ENCODE results near the gene LCE2C.

LCE2C gene

GRCh38 chr1:152643945-152644344, 31.1 kb upstream of the LCE2C start:
- Histone ChIP-seq H3K4me2 (ENCODE audit: low read length) (no peak overlapping the region), H3K27me3 (ENCODE audit: insufficient read depth, low read length) (no peaks in the 10 kb centered on the region), H3K79me1 (ENCODE audit: low read length) (no peaks in the 10 kb centered on the region), H2AK5ac (ENCODE audit: low read length) (no peak overlapping the region), H4K12ac (ENCODE audit: low read depth, low read length) (no peak overlapping the region), H4K91ac (ENCODE audit: low read depth, low read length) (no peak overlapping the region), H3K36me3 (ENCODE audit: control insufficient read depth in 1 of 2, insufficient read depth in 2 of 2, low read length in 2 of 2) (no peaks in the 10 kb centered on the region), H3K14ac (ENCODE audit: low read length) (no peak overlapping the region), H2AFZ (ENCODE audit: insufficient read depth, low read length, poor library complexity) (no peak overlapping the region), H3K4me3 (ENCODE audit: low read depth, low read length) (no peak overlapping the region), H2BK5ac (ENCODE audit: low read depth, low read length, poor library complexity) (no peak overlapping the region), H3K4ac (ENCODE audit: low read depth, low read length) (no peak overlapping the region), H4K8ac (ENCODE audit: low read depth, low read length) (no peak overlapping the region), H2BK120ac (ENCODE audit: insufficient read depth, low read length, poor library complexity) (no peak overlapping the region), H3K23ac (ENCODE audit: low read length) (no peak overlapping the region), H3K18ac (ENCODE audit: low read length) (no peak overlapping the region), H3K79me2 (ENCODE audit: control insufficient read depth, insufficient read depth, low read length, poor library complexity) (no peaks in the 10 kb centered on the region), H2BK12ac (ENCODE audit: low read length) (no peak overlapping the region), H3K4me1 (ENCODE audit: control insufficient read depth in 1 of 2, insufficient read depth in 2 of 2, low read length in 2 of 2) (no peaks in the 10 kb centered on the region), H3K27ac (ENCODE audit: low read depth, low read length) (no peak overlapping the region), H3K9me3 (ENCODE audit: insufficient read depth, low read depth, low read length) (peaks cover 14% of the 10 kb centered on the region), H3K9ac (ENCODE audit: low read length) (no peak overlapping the region)
- no peak for DNase-seq
- WGBS (ENCODE audit: extremely low coverage, insufficient coverage, insufficient read length): no CpG with 5 or more reads among the region's 3 CpGs

DNA sequence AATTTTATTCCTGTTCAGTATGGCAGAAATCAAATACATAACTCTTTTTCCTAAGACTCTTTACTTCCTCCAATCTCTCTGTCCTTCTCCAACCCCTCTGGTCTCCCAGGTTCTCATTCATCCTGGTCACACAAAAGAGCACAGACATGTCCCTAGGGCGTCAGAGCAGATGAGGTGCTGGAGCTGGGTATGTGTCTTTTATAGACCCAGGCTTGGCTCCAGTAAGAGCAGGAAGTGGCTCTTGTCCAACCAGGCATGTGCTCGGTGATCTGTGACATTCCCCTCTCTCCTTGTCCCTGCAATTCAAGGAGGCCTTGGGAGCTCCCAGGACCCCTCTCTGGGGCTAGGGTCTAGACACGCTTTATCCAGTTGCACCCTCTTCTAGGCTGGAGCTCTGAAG, 29.9 kb upstream of the LCE2C start:
- Histone ChIP-seq H3K14ac (ENCODE audit: low read length) (no peak overlapping the region), H3K18ac (ENCODE audit: low read length) (no peak overlapping the region), H2AFZ (ENCODE audit: insufficient read depth, low read length, poor library complexity) (no peak overlapping the region), H3K4me2 (ENCODE audit: low read length) (no peak overlapping the region), H3K4ac (ENCODE audit: low read depth, low read length) (no peak overlapping the region), H2BK120ac (ENCODE audit: insufficient read depth, low read length, poor library complexity) (no peak overlapping the region), H3K23ac (ENCODE audit: low read length) (no peak overlapping the region), H4K8ac (ENCODE audit: low read depth, low read length) (no peak overlapping the region), H3K27me3 (ENCODE audit: insufficient read depth, low read length) (no peaks in the 10 kb centered on the region), H4K12ac (ENCODE audit: low read depth, low read length) (no peak overlapping the region), H3K79me1 (ENCODE audit: low read length) (no peaks in the 10 kb centered on the region), H3K9ac (ENCODE audit: low read length) (no peak overlapping the region), H3K27ac (ENCODE audit: low read depth, low read length) (no peak overlapping the region), H3K9me3 (ENCODE audit: insufficient read depth, low read depth, low read length) (peaks cover 14% of the 10 kb centered on the region), H2BK5ac (ENCODE audit: low read depth, low read length, poor library complexity) (no peak overlapping the region), H3K4me3 (ENCODE audit: low read depth, low read length) (no peak overlapping the region), H2BK12ac (ENCODE audit: low read length) (no peak overlapping the region), H3K4me1 (ENCODE audit: control insufficient read depth in 1 of 2, insufficient read depth in 2 of 2, low read length in 2 of 2) (no peaks in the 10 kb centered on the region), H4K91ac (ENCODE audit: low read depth, low read length) (no peak overlapping the region), H3K36me3 (ENCODE audit: control insufficient read depth in 1 of 2, insufficient read depth in 2 of 2, low read length in 2 of 2) (no peaks in the 10 kb centered on the region), H2AK5ac (ENCODE audit: low read length) (no peak overlapping the region), H3K79me2 (ENCODE audit: control insufficient read depth, insufficient read depth, low read length, poor library complexity) (no peaks in the 10 kb centered on the region)
- no CpG with 5 or more reads among the region's 3 CpGs for WGBS (ENCODE audit: extremely low coverage, insufficient coverage, insufficient read length)
- no peak for DNase-seq

- DNase-seq: peak; percentile 23 to 84
- peaks cover 12% of the 10 kb centered on the region for H3K9me3 ChIP-seq (ENCODE audit: insufficient read depth, low read depth, low read length)
- H4K12ac ChIP-seq (ENCODE audit: low read depth, low read length): no peak overlapping the region
- no peak overlapping the region for H3K4me2 ChIP-seq (ENCODE audit: low read length)
- no peak overlapping the region for H2AK5ac ChIP-seq (ENCODE audit: low read length)
- no peaks in the 10 kb centered on the region for H3K79me1 ChIP-seq (ENCODE audit: low read length)
- no peak overlapping the region for H3K27ac ChIP-seq (ENCODE audit: low read depth, low read length)
- H3K4me1 ChIP-seq (ENCODE audit: control insufficient read depth in 1 of 2, insufficient read depth in 2 of 2, low read length in 2 of 2): no peaks in the 10 kb centered on the region
- H2BK12ac ChIP-seq (ENCODE audit: low read length): no peak overlapping the region
- H3K36me3 ChIP-seq (ENCODE audit: control insufficient read depth in 1 of 2, insufficient read depth in 2 of 2, low read length in 2 of 2): no peaks in the 10 kb centered on the region
- no peak overlapping the region for H4K91ac ChIP-seq (ENCODE audit: low read depth, low read length)
- no peaks in the 10 kb centered on the region for H3K79me2 ChIP-seq (ENCODE audit: control insufficient read depth, insufficient read depth, low read length, poor library complexity)
- H3K14ac ChIP-seq (ENCODE audit: low read length): no peak overlapping the region
- no peak overlapping the region for H2AFZ ChIP-seq (ENCODE audit: insufficient read depth, low read length, poor library complexity)
- no peak overlapping the region for H3K4me3 ChIP-seq (ENCODE audit: low read depth, low read length)
- no peak overlapping the region for H4K8ac ChIP-seq (ENCODE audit: low read depth, low read length)
- no peak overlapping the region for H2BK120ac ChIP-seq (ENCODE audit: insufficient read depth, low read length, poor library complexity)
- no peak overlapping the region for H3K23ac ChIP-seq (ENCODE audit: low read length)
- H3K9ac ChIP-seq (ENCODE audit: low read length): no peak overlapping the region
- H2BK5ac ChIP-seq (ENCODE audit: low read depth, low read length, poor library complexity): no peak overlapping the region
- H3K4ac ChIP-seq (ENCODE audit: low read depth, low read length): no peak overlapping the region
- no peaks in the 10 kb centered on the region for H3K27me3 ChIP-seq (ENCODE audit: insufficient read depth, low read length)
- no peak overlapping the region for H3K18ac ChIP-seq (ENCODE audit: low read length)
Observed at GRCh38 chr1:152646656-152647055, 28.4 kb upstream of the LCE2C start.

DNA sequence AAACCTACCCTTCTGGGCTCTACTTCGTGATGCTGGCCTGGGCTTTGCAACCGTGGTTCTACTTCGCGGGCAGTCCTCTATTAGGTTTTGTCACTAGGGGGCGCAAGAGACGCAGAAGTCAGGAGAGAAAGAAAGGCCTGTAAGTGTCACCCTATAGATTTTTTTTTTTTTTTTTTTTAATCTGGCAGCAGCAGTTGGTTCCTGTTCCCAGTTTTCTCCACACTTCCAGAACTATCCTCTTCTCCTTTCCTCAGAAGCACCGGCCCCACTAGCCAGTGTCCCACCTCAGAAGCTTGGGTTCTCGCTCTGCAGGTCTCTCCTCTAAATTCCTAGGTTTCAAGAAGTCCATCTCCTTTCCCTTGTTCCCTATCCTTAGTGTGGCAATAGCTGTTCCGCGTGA, 21.0 kb upstream of the LCE2C start:
- no peaks in the 10 kb centered on the region for H3K79me2 ChIP-seq (ENCODE audit: control insufficient read depth, insufficient read depth, low read length, poor library complexity)
- peaks cover 10% of the 10 kb centered on the region for H3K9me3 ChIP-seq (ENCODE audit: insufficient read depth, low read depth, low read length)
- H3K4ac ChIP-seq (ENCODE audit: low read depth, low read length): no peak overlapping the region
- H3K4me2 ChIP-seq (ENCODE audit: low read length): no peak overlapping the region
- H3K14ac ChIP-seq (ENCODE audit: low read length): no peak overlapping the region
- H3K36me3 ChIP-seq (ENCODE audit: control insufficient read depth in 1 of 2, insufficient read depth in 2 of 2, low read length in 2 of 2): no peaks in the 10 kb centered on the region
- no peak overlapping the region for H2BK5ac ChIP-seq (ENCODE audit: low read depth, low read length, poor library complexity)
- H3K9ac ChIP-seq (ENCODE audit: low read length): no peak overlapping the region
- no peak overlapping the region for H3K27ac ChIP-seq (ENCODE audit: low read depth, low read length)
- no peak overlapping the region for H4K91ac ChIP-seq (ENCODE audit: low read depth, low read length)
- no peaks in the 10 kb centered on the region for H3K27me3 ChIP-seq (ENCODE audit: insufficient read depth, low read length)
- H3K18ac ChIP-seq (ENCODE audit: low read length): no peak overlapping the region
- no peak overlapping the region for H2AK5ac ChIP-seq (ENCODE audit: low read length)
- no peaks in the 10 kb centered on the region for H3K79me1 ChIP-seq (ENCODE audit: low read length)
- no peak overlapping the region for H2AFZ ChIP-seq (ENCODE audit: insufficient read depth, low read length, poor library complexity)
- no peak overlapping the region for H2BK120ac ChIP-seq (ENCODE audit: insufficient read depth, low read length, poor library complexity)
- peak; percentile 56 to 88 for DNase-seq
- WGBS (ENCODE audit: extremely low coverage, insufficient coverage, insufficient read length): no CpG with 5 or more reads among the region's 10 CpGs
- no peak overlapping the region for H3K4me3 ChIP-seq (ENCODE audit: low read depth, low read length)
- no peak overlapping the region for H3K23ac ChIP-seq (ENCODE audit: low read length)
- H3K4me1 ChIP-seq (ENCODE audit: control insufficient read depth in 1 of 2, insufficient read depth in 2 of 2, low read length in 2 of 2): no peaks in the 10 kb centered on the region
- no peak overlapping the region for H4K12ac ChIP-seq (ENCODE audit: low read depth, low read length)
- H2BK12ac ChIP-seq (ENCODE audit: low read length): no peak overlapping the region
- H4K8ac ChIP-seq (ENCODE audit: low read depth, low read length): no peak overlapping the region
